CMK (cell line): ENCODE measurements around the gene CATSPER1.
"Not testable (repeated sequence)": the region's sequence is repeated elsewhere in the genome, so short reads cannot be mapped to it uniquely, and the experiment has no call there.

Experiments
- DNase-seq: peaks from one replicate; pipeline ENCODE4 v3.0.0-alpha.2; 2010; ENCODE audit warnings: low read depth

CATSPER1 gene

GRCh38 chr11:66020618-66021357 lies 5.5 kb downstream of the CATSPER1 start:
- peak; percentile 74 for DNase-seq

- DNase-seq = no peak
Observed at GRCh38 chr11:66020212-66020611, 6.1 kb downstream of the CATSPER1 start.

- no peak for DNase-seq
Observed at GRCh38 chr11:66017321-66017720, 9.0 kb downstream of the CATSPER1 start.

GRCh38 chr11:66016793-66017177 lies 9.5 kb downstream of the CATSPER1 start:
- no peak for DNase-seq

- DNase-seq = no peak
Observed at GRCh38 chr11:66015936-66016792, 10.1 kb downstream of the CATSPER1 start.

GRCh38 chr11:66015454-66015881 lies 10.8 kb downstream of the CATSPER1 start:
- DNase-seq = no peak

GRCh38 chr11:66014804-66015453 lies 11.3 kb downstream of the CATSPER1 start:
- DNase-seq = no peak

GRCh38 chr11:66013762-66014100 lies 12.5 kb downstream of the CATSPER1 start:
- DNase-seq = no peak

GRCh38 chr11:66012946-66013761 lies 13.1 kb downstream of the CATSPER1 start:
- no peak for DNase-seq

GRCh38 chr11:66012371-66012945 lies 13.8 kb downstream of the CATSPER1 start:
- DNase-seq = no peak

GRCh38 chr11:66011785-66012303 lies 14.4 kb downstream of the CATSPER1 start, which contains the start of gene CST6:
Gene CST6, plus strand, starts transcription at chr11:66012008. Its CDS starts 37 bp downstream, at chr11:66012045.
- no peak for DNase-seq

- DNase-seq = no peak
Observed at GRCh38 chr11:66011239-66011784, 15.0 kb downstream of the CATSPER1 start.

GRCh38 chr11:66010036-66010435 lies 16.2 kb downstream of the CATSPER1 start:
- not testable (repeated sequence) for DNase-seq

GRCh38 chr11:66008468-66009101 lies 17.7 kb downstream of the CATSPER1 start:
- no peak for DNase-seq

- DNase-seq = no peak
Observed at GRCh38 chr11:66008095-66008467, 18.2 kb downstream of the CATSPER1 start.

- no peak for DNase-seq
Observed at GRCh38 chr11:66007201-66007634, 19.1 kb downstream of the CATSPER1 start.

GRCh38 chr11:66006891-66007176 lies 19.4 kb downstream of the CATSPER1 start:
- DNase-seq = no peak

- DNase-seq = no peak
Observed at GRCh38 chr11:66006134-66006890, 20.0 kb downstream of the CATSPER1 start.

GRCh38 chr11:66004186-66004585 lies 22.1 kb downstream of the CATSPER1 start:
- DNase-seq = no peak

- no peak for DNase-seq
Observed at GRCh38 chr11:66003291-66003690, 23.0 kb downstream of the CATSPER1 start.
